Measurements from ENCODE around the gene CEBPE. TPM values are rescaled to one million over a fixed set of nuclear protein-coding genes. Genes with fewer than 3 reads are reported as not detected.

CEBPE gene
- total RNA-seq, 6 experiments from 2014 or later, result not detected

GRCh38 chr14:23067847-23068788, 50.9 kb downstream of the CEBPE start:
- no peak for DNase-seq
- peaks cover 68% of the 10 kb centered on the region for H3K4me1 Mint-ChIP-seq (ENCODE audit: low read depth)
- H3K9me3 Mint-ChIP-seq, result no peaks in the 10 kb centered on the region
- H3K27me3 Mint-ChIP-seq (ENCODE audit: insufficient read depth), result peaks cover 6% of the 10 kb centered on the region
- peak overlapping the region; percentile 94 for H3K4me3 Mint-ChIP-seq
- TF ChIP-seq CTCF (IDR thresholded peaks at IDR 0.05), result no peak
- H3K36me3 Mint-ChIP-seq (ENCODE audit: low read depth), result peaks cover 48% of the 10 kb centered on the region
- H3K27ac Mint-ChIP-seq, result peak overlapping the region; percentile 74

Other genes starting within 250 kb of the CEBPE start
- 100 to 1,000 TPM; 168 to 226 (median 186) TPM for gene LRP10, start 247.5 kb downstream of the CEBPE start, total RNA-seq (2021; fragmentation: NEBNext Ultra II Directional; extraction: Animal tissue kit (Norgen Biotek cat#: 25700))
- gene REM2, start 236.0 kb downstream of the CEBPE start, total RNA-seq (2021; fragmentation: NEBNext Ultra II Directional; extraction: Animal tissue kit (Norgen Biotek cat#: 25700)), result under 1 TPM in 4 of 6 experiments, not detected in 2; 0.09 to 0.17 (median 0.14) TPM
- gene RBM23, start 200.1 kb downstream of the CEBPE start, total RNA-seq (2021; fragmentation: NEBNext Ultra II Directional; extraction: Animal tissue kit (Norgen Biotek cat#: 25700)), result 10 to 100 TPM; 43.5 to 56.8 (median 52.2) TPM
- gene PRMT5, start 189.9 kb downstream of the CEBPE start, total RNA-seq (2021; fragmentation: NEBNext Ultra II Directional; extraction: Animal tissue kit (Norgen Biotek cat#: 25700)), result 100 to 1,000 TPM; 102 to 125 (median 110) TPM
- 10 to 100 TPM; 13.0 to 23.5 (median 19.6) TPM for gene HAUS4, start 162.2 kb downstream of the CEBPE start, total RNA-seq (2021; fragmentation: NEBNext Ultra II Directional; extraction: Animal tissue kit (Norgen Biotek cat#: 25700))
- gene AJUBA, start 136.7 kb downstream of the CEBPE start, total RNA-seq (2021; fragmentation: NEBNext Ultra II Directional; extraction: Animal tissue kit (Norgen Biotek cat#: 25700)), result 10 to 100 TPM; 66.0 to 79.7 (median 74.9) TPM
- gene C14orf93, start 109.1 kb downstream of the CEBPE start, total RNA-seq (2021; fragmentation: NEBNext Ultra II Directional; extraction: Animal tissue kit (Norgen Biotek cat#: 25700)), result 1 to 10 TPM; 3.6 to 7.0 (median 5.7) TPM
- gene PSMB5, start 84.4 kb downstream of the CEBPE start, total RNA-seq (2021; fragmentation: NEBNext Ultra II Directional; extraction: Animal tissue kit (Norgen Biotek cat#: 25700)), result 100 to 1,000 TPM; 221 to 259 (median 241) TPM
- under 1 TPM in 1 of 6 experiments, not detected in 5; 0.12 TPM for gene PSMB11, start 77.0 kb downstream of the CEBPE start, total RNA-seq (2021; fragmentation: NEBNext Ultra II Directional; extraction: Animal tissue kit (Norgen Biotek cat#: 25700))
- gene CDH24, start 61.7 kb downstream of the CEBPE start, total RNA-seq (2021; fragmentation: NEBNext Ultra II Directional; extraction: Animal tissue kit (Norgen Biotek cat#: 25700)), result 10 to 100 TPM in 1 of 6 experiments, 1 to 10 TPM in 5; 6.4 to 11.2 (median 8.3) TPM
- 100 to 1,000 TPM; 128 to 150 (median 142) TPM for gene ACIN1, start 24.1 kb downstream of the CEBPE start, total RNA-seq (2021; fragmentation: NEBNext Ultra II Directional; extraction: Animal tissue kit (Norgen Biotek cat#: 25700))
- gene C14orf119, start 23.8 kb downstream of the CEBPE start, total RNA-seq (2021; fragmentation: NEBNext Ultra II Directional; extraction: Animal tissue kit (Norgen Biotek cat#: 25700)), result 100 to 1,000 TPM in 4 of 6 experiments, 10 to 100 TPM in 2; 85.0 to 117 (median 103) TPM
- gene CIROP, start 14.3 kb downstream of the CEBPE start, total RNA-seq (2021; fragmentation: NEBNext Ultra II Directional; extraction: Animal tissue kit (Norgen Biotek cat#: 25700)), result not detected
- gene SLC7A8, start 64.4 kb upstream of the CEBPE start, total RNA-seq (2021; fragmentation: NEBNext Ultra II Directional; extraction: Animal tissue kit (Norgen Biotek cat#: 25700)), result 10 to 100 TPM; 13.0 to 24.2 (median 23.3) TPM
- not detected for gene RNF212B, start 118.7 kb upstream of the CEBPE start, total RNA-seq (2021; fragmentation: NEBNext Ultra II Directional; extraction: Animal tissue kit (Norgen Biotek cat#: 25700))
- gene HOMEZ, start 166.9 kb upstream of the CEBPE start, total RNA-seq (2021; fragmentation: NEBNext Ultra II Directional; extraction: Animal tissue kit (Norgen Biotek cat#: 25700)), result 1 to 10 TPM; 7.3 to 9.2 (median 7.5) TPM
- gene PPP1R3E, start 183.6 kb upstream of the CEBPE start, total RNA-seq (2021; fragmentation: NEBNext Ultra II Directional; extraction: Animal tissue kit (Norgen Biotek cat#: 25700)), result 1 to 10 TPM; 2.3 to 3.8 (median 2.6) TPM
- gene BCL2L2, start 187.6 kb upstream of the CEBPE start, total RNA-seq (2021; fragmentation: NEBNext Ultra II Directional; extraction: Animal tissue kit (Norgen Biotek cat#: 25700)), result 10 to 100 TPM; 28.7 to 32.4 (median 31.1) TPM
- gene PABPN1, start 202.2 kb upstream of the CEBPE start, total RNA-seq (2021; fragmentation: NEBNext Ultra II Directional; extraction: Animal tissue kit (Norgen Biotek cat#: 25700)), result 100 to 1,000 TPM; 128 to 147 (median 137) TPM
- gene SLC22A17, start 233.6 kb upstream of the CEBPE start, total RNA-seq (2021; fragmentation: NEBNext Ultra II Directional; extraction: Animal tissue kit (Norgen Biotek cat#: 25700)), result 10 to 100 TPM; 11.7 to 15.6 (median 13.1) TPM
- gene EFS, start 245.9 kb upstream of the CEBPE start, total RNA-seq (2021; fragmentation: NEBNext Ultra II Directional; extraction: Animal tissue kit (Norgen Biotek cat#: 25700)), result 10 to 100 TPM in 5 of 6 experiments, 1 to 10 TPM in 1; 8.8 to 13.5 (median 12.3) TPM

Data from HFFc6 (cell line).